Measurements from ENCODE around the gene SUPT4H1.

SUPT4H1 gene

DNA sequence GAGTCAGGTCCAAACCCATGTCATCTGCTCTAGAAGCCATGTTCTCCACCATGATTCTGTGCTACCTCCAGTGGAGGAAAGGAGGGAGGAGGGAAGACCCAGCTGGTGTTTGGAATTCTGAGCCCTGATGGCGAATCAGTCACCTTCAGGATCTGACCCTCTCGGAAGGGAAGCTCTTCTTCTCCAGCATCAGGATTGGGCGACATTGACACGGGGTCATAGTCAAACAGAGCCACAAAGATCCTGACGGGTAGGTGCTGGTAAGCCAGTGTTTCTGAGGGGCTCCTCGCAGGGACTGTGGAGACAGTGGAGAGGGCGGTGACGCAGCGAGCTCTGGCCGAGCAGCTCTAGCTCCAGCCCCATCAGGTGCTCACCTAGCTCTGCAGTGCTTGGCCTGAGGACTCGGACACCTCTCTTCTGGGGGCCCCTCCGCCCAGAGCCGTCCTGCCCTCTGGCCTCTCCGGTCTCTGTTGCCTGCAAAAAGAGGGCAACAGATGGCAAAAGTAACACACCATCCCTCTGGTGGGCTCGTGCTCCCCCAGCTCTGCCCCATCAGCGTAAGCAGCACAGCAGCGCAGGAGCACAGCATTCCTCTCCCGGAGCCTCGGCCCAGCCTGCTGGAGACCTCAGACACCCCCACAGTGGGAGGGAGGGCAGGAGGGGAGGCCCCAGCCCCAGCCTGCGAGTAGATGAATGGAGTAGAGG lies 44.4 kb downstream of the SUPT4H1 start:
- no peak for DNase-seq

DNA sequence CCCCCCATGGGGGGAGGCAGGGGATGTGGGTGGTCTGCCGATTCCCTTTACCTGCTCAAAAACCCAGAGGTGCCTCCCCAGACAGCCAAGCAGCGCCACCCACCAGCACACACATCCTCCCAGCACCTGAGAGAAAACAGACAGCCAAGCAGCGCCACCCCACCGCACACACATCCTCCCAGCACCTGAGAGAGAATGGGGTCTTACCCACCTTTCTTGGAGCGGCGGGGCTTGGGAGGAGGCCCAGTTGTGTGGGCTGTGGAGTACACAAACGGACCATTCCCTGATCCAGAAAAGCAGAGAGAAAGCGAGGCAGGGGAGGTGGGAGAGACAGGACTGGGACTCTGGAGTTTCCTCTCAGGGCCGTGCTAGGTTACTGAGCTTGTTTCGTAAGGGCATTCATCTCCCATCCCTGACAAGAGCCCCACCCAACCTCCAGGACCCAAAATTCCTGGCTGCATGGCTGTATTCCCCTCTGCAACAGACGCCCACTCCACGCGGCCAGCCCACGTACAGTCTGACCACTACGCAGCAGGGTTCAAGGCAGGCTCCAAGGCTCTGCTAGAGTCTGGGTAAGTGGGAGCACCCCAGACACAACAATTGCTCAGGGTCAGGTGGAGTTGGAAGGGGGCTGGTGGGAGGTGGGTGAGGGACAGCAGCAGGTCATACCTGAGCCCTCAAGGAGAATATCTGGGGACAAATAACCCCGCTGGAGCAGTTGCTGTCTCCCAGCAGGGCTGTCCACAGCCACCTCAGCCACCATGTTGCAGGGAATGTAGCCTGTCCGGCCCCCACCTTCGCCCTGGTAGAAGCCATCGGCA lies 45.7 kb downstream of the SUPT4H1 start:
- DNase-seq: peak in 4 of 56 donors; percentile 27 to 50 (median 38)

DNA sequence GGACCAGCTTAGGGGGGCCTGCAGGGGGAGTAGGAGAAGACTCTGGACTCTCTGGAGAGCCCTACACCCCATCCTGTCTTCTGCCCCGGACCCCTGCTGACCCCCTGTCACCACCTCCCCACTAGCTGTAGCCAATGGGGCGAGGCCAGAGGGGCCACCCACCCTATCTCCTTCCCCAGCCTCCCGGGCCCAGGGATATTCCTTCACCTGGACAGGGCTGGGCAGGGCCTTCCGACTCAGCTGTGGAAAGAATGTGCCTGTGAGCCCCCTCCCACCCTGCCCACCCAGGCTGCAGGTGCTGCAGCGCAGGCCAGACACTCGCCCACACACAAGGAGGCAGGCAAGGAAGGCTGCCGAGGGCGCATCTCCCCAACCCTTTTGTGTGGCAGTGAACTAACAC lies 46.4 kb downstream of the SUPT4H1 start:
- no peak for DNase-seq

DNA sequence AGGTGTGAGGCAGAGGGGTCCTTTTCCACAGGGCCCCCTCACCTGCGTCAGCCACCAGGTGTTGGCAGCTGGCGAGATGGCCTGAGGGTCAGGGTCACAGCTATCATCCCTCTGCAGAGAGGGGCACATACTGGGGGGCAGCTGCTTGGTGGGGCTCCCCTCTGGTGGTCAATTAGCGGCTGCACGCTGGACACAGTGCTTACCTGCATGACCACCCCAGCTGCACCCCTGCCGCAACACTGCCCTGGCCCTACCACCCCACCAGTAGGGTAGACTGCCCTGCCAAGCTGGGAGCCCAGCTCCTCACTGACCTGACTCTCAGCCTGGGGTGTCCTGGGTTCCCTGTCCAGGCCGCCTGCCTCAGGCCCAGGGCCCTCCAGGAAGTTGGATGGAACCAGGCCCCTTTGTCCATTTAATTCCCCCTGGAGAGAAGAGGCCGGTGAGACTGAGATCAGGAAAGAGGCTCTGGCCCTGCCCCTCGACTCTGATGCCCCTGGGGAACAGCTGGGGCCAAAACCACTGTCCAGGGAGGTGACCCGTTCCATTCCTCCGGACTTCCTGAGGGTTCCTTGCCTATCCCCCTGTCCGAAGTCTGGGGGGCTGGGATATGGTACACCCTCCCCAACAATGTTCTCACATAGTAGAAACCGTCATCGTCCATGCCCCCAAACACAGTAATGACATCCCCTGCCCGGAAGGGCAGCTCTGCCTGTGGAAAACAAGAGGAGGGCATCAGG lies 47.1 kb downstream of the SUPT4H1 start:
- DNase-seq: no peak

DNA sequence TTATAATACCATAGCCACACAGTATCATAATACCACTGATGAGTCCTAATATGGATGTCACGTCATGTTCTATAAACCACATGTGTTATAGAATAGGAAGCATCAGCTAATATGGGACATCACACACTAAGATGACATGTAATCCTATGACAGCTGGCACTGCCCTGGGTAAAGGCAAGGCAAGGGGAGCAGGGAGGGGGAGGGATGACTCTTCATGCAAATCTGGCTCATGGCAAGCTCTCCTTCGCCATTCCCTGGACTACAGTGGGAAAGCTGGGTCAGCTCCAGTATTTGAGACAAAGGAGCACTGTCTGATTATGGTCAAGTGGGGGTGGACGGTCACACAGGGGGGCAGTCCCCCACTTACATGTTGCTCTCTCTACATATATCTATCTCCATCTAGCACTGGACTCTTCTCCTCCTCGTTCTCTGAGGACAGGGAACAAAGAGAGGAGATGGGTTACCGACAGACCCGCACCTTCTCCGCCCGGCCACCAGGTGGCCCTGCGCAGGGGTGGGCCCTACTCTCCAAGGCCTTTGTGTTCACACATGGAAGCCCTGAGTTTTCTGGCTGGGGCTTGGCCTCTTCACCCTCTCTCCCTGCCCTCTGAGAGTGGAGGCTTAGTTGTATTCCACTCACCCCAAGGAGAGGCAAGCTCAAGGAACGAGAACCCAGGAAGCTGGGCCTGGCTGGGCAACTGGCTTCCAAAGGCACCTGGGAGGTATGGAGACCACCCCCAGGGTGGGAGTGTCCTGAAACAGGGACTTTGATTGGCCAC lies 47.8 kb downstream of the SUPT4H1 start:
- peak in 8 of 56 donors; percentile 24 to 69 (median 38) for DNase-seq

DNA sequence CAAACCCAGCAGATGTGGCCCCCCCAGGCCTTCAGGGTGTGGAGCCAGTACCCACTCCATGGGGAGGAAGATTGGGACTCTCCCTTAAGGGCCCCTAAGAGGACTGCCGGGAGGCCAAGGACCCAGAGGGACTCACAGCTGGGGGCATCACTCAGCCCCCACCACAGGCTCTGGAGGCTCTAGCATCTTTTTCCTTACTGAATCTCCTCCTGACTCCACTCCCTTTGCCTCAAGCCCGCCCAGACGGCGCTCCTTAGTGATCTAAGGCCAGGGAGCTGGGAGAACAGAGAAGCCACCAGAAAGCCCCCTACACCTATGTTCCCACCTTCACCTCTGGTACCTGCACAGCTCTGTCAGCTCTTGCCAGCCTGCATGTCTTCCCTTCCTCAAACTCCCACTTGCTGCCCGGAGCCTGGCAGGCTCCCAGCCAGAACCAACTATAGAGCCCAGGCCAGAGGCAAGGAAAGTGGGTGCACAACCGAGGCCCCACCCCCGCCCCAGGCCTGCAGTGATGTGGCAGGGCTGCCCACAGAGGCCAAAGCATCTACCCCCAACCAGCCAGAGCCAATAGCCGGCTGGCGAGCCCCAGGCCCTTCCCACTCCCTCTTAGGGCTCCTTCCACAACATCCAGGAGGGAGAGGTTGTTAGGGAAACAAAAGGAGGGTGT lies 48.9 kb downstream of the SUPT4H1 start:
- no peak for DNase-seq

DNA sequence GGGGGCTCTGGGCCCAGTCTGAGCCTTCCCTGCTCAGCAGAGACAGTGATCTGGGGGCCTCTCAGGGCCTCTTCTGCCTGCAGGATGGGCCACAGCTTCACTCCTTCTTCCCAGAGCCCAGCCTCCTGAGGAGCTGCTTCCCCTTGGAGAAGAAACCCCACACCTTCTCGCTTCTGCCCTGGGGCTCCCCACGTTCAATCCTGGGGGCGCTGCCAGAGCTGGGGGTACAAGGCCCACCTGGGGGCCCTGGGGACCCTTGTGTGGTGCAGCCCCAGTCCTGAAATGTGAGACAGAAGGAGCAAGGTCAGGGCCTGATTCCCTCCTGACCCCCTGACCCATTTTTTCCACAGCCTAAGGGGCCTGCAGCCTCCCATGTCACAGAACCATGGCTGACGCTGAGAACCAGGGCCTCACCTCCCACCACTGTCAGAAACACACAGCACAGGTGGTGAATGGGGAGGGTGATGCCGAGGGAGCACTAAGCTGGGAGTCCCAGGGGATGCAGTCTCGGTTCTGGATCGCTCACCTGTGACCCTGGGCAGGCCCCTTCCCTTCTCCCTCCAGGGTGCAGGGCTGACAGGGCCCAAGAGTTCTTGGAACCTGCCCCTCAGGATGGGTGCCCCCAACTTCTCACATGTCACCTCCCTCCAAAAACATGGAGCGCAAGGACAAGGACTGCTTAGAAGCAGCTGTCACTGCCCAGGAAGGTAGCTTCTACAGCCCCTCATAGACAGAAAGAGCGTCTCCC lies 49.7 kb downstream of the SUPT4H1 start:
- no peak for DNase-seq

DNA sequence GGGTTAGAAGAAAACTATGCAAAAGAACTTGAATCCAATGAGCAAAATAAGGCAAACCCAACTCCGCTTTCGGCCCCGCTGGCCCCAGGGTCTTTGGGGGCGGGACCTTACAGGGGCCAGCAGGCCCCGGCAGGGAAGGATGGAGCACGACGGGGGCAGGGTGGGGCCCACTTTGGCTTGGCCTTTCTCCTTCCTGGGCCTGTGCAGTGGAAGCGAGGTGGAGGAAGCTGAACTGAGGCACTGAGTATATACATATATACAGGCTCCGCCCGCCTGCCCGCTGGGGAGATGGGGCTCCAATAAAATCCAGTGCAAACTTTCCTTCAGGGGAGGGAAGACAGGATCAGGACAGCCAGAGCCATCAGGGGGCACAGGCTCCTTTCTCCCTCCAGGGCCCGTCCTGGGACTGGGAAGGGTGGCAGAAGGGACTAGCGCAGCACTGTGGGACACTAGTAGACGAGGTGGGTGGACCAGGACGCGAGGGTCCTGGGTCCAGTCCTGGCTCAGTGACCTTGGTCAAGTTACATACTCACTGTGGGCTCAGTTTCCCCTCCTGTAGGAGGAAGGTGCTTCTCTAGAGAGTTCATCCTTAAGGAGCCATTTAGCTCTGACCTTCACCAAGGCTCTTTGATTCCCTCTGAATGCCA lies 50.4 kb downstream of the SUPT4H1 start:
- DNase-seq: no peak

DNA sequence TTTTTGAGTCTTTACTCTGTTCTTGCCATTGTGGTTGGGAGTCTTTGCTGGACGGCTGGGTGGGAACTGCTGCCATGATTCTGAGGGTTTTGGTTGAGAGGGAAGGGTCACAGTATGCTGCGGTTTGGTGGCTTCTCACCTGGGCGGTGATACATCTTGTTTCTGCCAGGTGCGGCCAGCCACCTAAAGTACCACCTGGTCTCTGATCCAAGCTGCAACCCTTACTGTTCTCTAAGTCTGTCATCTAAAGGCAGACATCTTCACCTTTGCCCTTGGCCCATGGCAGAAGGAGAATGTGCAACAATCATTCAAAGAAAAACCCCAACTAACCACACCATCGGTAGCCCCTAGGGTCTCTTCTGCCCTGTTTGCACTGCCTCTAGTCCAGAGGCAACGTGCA lies 51.7 kb downstream of the SUPT4H1 start:
- DNase-seq: no peak
